Iris pigment epithelial cell (primary cell): Measurements from ENCODE around the gene SAA4.
"Not testable (repeated sequence)": the region's sequence is repeated elsewhere in the genome, so short reads cannot be mapped to it uniquely, and the experiment has no call there.

ENCODE experiments used
- DNase-seq: peaks from one replicate; pipeline ENCODE4 v3.0.0-alpha.2; 2011; ENCODE audit warnings: low read depth

The SAA4 gene

DNA sequence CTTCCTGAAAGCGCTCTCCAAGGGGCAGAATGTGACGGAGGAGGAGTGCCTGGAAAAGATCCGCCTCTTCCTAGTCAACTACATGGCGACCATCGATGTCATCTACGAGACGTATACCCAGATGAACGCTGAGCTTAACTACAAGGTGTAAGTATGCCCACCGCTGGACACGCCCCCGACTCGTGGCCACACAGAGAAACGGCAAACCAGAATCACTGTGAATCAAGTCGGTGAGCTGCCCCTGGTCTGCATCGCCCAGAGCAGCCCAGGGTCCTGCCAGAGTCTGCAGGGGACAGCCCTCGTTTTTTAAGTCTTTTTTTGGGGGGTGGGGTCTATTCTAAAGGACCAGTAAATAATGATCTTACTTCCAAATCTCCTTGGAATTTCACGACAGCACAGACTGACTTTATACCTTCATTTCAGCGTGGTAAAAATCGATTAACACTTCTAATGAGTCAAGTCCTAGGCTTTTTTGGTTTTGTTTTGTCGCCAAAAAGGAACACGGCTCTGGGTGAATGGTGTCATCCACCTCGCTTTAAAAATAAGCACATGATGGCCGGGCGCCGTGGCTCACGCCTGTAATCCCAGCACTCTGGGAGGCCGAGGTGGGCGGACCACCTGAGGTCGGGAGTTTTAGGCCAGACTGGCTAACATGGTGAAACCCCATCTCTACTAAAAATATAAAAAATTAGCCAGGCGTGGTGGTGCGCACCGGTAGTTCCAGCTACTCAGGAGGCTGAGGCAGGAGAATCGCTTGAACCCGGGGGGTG lies 46.9 kb downstream of the SAA4 start:
- not testable (repeated sequence) for DNase-seq

DNA sequence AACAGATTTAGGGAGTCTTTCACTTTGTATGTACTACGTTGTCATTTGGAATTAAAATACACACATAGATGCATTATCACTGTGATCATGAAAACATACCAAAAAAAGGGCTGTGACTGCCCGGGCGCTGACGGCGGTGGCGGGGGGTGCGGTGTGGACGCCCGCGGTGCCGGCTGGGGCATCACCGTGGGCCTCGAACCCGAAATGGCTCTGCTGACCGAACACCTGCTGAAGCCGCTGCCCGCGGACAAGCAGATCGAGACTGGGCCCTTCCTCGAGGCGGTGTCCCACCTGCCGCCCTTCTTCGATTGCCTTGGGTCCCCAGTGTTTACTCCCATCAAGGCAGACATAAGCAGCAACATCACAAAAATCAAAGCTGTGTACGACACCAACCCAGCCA lies 47.8 kb downstream of the SAA4 start:
- DNase-seq, result no peak
